HEK293 (cell line): ENCODE data around the gene NABP2.

Experiments
- ZBTB21 ChIP-seq: fragments of 450-650 bp; formaldehyde crosslinking; IDR thresholded peaks from 2 replicates; pipeline ENCODE4 v1.5.1; 2017; ENCODE audit warnings: missing biosample characterization, missing genetic modification characterization
- ZNF707 ChIP-seq: fragments of 450-650 bp; formaldehyde crosslinking; IDR thresholded peaks from 2 replicates; pipeline ENCODE4 v1.5.1; 2016; ENCODE audit warnings: missing biosample characterization, missing genetic modification characterization
- TF ChIP-seq, protein P1 (sequence below): fragments of 450-650 bp; formaldehyde crosslinking; IDR thresholded peaks from 2 replicates; pipeline ENCODE4 v1.5.1; 2016; ENCODE audit warnings: missing biosample characterization, missing genetic modification characterization

DNA sequence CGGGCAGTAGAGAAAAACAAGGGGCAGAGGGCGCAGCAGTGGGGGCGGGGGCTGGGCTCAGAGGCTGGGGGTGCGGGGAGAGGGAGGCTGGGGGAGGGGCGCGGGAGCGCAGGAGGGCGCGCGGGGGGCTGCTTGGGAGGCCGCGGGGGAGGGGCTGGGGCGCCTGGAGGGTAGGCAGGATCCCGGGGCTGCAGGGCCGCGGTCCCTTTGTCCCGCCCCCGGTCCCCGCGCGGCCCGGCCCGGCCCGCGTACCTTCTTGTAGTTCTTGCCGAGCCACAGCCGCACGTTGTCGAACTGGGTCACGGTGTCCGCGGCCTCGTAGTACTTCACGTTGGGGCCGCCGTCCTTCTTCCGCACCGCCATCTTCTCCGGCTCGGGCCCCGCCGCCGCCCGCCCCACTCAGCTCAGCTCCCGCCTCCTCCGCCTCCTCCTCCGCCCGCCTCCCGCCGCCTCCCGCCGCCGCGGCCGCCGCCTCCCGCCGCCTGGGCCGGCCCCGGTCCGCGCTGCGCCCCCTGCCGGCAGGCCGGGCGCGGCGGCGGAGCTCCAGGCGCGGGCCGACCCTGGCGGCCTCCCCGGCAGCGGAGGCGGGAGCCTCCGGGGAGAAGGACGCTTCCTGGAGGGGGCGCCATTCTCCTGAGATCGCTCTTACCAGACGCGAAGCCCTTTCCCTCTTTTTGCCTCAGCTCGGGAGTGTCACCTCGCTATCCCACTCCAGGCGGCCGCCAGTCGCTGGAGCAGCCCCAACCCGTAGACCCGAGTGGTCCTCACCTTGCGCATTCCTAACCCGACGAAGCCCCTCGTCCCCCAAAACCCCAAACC lies 34.8 kb upstream of the NABP2 start, which contains the start of gene SMARCC2:
- TF ChIP-seq ZBTB21 (tag by site-specific recombination) (no peak), ZNF707 (tag by site-specific recombination) (no peak)
- TF ChIP-seq, protein P1, sequence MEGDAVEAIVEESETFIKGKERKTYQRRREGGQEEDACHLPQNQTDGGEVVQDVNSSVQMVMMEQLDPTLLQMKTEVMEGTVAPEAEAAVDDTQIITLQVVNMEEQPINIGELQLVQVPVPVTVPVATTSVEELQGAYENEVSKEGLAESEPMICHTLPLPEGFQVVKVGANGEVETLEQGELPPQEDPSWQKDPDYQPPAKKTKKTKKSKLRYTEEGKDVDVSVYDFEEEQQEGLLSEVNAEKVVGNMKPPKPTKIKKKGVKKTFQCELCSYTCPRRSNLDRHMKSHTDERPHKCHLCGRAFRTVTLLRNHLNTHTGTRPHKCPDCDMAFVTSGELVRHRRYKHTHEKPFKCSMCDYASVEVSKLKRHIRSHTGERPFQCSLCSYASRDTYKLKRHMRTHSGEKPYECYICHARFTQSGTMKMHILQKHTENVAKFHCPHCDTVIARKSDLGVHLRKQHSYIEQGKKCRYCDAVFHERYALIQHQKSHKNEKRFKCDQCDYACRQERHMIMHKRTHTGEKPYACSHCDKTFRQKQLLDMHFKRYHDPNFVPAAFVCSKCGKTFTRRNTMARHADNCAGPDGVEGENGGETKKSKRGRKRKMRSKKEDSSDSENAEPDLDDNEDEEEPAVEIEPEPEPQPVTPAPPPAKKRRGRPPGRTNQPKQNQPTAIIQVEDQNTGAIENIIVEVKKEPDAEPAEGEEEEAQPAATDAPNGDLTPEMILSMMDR (tag by site-specific recombination), result peak; percentile 92
